Kidney epithelial cell (primary cell): ENCODE results near the gene KCNG1. TPM values are rescaled to one million over a fixed set of nuclear protein-coding genes. Genes with fewer than 3 reads are reported as not detected.
"Not testable (repeated sequence)": the region's sequence is repeated elsewhere in the genome, so short reads cannot be mapped to it uniquely, and the experiment has no call there.

Experiments used
- DNase-seq: peaks from one replicate; pipeline ENCODE4 v3.0.0-alpha.2; 2010; ENCODE audit warnings: low read depth
- H3K27me3 ChIP-seq: 2 replicates; pipeline ENCODE4 v1.6.0; 2011; ENCODE audit warnings: low read length; ENCODE audit not compliant: control insufficient read depth, insufficient read depth
- H3K36me3 ChIP-seq: 2 replicates; pipeline ENCODE4 v1.5.1; 2011; ENCODE audit warnings: low read length; ENCODE audit not compliant: control insufficient read depth, insufficient read depth
- H3K4me3 ChIP-seq: 2 replicates; pipeline ENCODE4 v1.5.1; 2011; ENCODE audit warnings: low read depth, mild to moderate bottlenecking, control low read depth, low read length
- CTCF ChIP-seq: IDR thresholded peaks from 2 replicates; pipeline ENCODE4 v1.5.1; 2011; ENCODE audit warnings: mild to moderate bottlenecking, moderate library complexity, low read length, control low read depth, inconsistent platforms; ENCODE audit not compliant: insufficient read depth, poor library complexity, severe bottlenecking
- total RNA-seq: library from RNA; depleted of rRNA; stranded (reverse); fragments of >200 nt; gene quantifications from 2 replicates; pipeline ENCODE4 v1.2.3, GENCODE V29; 2015

The KCNG1 gene
- total RNA-seq, 1 donor from 2014 or later = 50.8 TPM

DNA sequence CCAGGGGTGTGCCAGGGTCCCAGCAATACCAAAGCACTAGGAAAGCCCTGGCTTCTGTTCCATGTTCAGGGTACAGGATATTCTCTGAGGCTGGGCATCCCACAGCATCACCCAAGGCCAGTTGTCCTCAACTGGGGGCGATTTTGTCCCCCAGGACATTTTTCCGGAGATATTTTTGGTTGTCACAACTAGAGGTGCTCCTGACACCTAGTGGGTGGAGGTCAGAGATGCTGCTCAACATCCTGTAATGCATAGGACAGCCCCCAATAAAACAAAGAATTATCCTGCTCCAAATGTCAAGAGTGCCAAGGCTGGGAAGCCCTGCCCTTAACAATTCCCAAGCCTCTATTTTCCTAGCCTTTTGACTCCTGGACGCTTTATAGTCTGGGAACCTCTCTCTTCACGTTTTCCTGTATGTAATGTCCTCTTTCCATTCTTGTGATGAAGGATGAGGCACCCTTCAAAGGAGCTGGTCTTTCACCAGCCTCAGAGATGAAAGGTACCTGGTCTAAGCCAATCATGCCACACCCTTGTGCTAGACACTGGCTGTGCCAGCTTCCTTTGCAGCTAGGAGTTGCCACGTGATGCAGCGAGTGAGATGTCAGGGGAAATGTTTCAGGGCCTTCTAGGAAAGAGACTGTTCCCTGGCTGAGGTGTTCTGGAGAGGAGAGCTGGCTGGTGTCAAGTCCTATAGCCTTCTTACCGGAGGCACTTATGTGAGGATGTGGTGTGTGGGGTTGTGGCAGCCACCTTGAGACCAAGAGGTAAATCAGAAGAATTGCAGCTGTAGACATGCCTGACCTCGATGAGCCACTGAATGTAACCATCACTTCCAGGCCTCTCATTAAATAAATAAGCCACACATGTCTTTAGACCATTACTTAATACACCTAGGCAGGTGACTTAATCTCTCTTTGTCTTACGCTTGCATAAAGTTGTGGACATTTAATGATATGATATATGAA lies 23.4 kb upstream of the KCNG1 start:
- peaks cover 5% of the 10 kb centered on the region for H3K27me3 ChIP-seq
- DNase-seq = no peak
- no peaks in the 10 kb centered on the region for H3K36me3 ChIP-seq
- no peak for TF ChIP-seq CTCF
- H3K4me3 ChIP-seq = no peak overlapping the region

DNA sequence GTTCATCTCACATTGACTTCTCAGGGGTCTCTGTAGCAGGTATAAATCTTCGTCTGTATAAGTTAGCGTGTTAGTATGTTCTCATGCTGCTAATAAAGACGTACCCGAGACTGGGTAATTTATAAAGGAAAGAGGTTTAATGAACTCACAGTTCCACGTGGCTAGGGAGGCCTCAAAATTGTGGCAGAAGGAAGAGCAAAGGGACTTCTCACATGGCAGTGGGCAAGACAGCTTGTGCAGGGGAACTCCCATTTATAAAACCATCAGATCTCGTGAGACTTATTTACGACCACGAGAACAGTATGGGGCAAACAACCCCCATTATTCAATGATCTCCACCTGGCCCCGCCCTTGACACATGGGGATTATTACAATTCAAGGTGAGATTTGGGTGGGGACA lies 22.6 kb upstream of the KCNG1 start:
- DNase-seq, H3K27me3 ChIP-seq, H3K4me3 ChIP-seq, H3K36me3 ChIP-seq: not testable (repeated sequence)

GRCh38 chr20:51044796-51045195 lies 21.9 kb upstream of the KCNG1 start:
- Histone ChIP-seq H3K36me3 (no peaks in the 10 kb centered on the region), H3K27me3 (peaks cover 4% of the 10 kb centered on the region), H3K4me3 (no peak overlapping the region)
- no peak for TF ChIP-seq CTCF
- no peak for DNase-seq

DNA sequence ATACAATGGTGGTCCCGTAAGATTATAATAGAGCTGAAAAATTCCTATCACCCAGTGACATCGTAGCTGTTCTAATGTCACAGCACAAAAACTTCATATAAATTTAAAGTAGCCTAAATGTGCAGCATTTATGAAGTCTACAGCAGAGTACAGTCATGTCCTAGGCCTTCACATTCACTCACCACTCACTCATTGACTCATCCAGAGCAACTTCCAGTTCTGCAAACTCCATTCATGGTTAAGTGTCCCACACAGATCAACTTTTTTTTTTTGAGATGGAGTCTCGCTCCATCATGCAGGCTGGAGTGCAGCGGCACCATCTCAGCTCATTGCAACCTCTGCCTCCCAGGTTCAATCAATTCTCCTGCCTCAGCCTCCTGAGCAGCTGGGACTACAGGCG lies 20.9 kb upstream of the KCNG1 start:
- peaks cover 4% of the 10 kb centered on the region for H3K27me3 ChIP-seq
- no peak overlapping the region for H3K4me3 ChIP-seq
- no peak for TF ChIP-seq CTCF
- no peak for DNase-seq
- H3K36me3 ChIP-seq = no peaks in the 10 kb centered on the region

DNA sequence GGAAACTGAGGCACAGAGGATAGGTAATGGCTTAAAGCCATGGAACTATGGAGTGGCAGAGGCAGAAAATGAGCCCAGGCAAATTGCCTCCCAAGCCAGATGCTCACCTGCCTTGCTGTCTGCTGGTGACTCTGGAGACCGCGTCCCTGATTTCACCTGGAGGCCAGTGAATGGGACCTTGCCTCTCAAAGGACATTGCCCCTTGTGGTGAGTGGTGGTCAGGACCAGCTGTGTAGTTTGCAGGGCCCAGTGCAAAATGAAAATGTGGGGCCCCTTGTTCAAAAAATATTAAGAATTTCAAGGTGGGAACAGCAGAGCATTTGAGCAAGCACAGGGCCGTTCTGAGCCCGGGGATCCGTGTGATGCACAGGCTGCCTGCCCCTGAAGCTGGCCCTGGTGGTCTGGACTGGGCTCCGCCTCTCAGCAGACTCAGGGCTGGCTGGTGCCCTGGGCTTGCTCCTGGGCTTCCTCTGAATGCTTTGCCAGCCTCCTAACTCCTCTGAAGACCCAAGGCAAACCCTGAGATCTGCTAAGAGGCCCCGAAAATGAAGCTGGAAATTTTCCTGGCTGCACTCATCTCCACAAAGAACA lies 19.8 kb upstream of the KCNG1 start:
- Histone ChIP-seq H3K27me3 (peaks cover 4% of the 10 kb centered on the region), H3K36me3 (no peaks in the 10 kb centered on the region), H3K4me3 (no peak overlapping the region)
- TF ChIP-seq CTCF = peak; percentile 21
- no peak for DNase-seq

- no peak for DNase-seq
- H3K4me3 ChIP-seq = no peak overlapping the region
- TF ChIP-seq CTCF = no peak
- no peaks in the 10 kb centered on the region for H3K36me3 ChIP-seq
- H3K27me3 ChIP-seq = peaks cover 4% of the 10 kb centered on the region
Measured at GRCh38 chr20:51042064-51042463, 19.2 kb upstream of the KCNG1 start.
